ENCODE results near the gene RGMA.

RGMA gene

GRCh38 chr15:92989470-92989869 lies 99.5 kb downstream of the RGMA start:
- TF ChIP-seq, protein P1, sequence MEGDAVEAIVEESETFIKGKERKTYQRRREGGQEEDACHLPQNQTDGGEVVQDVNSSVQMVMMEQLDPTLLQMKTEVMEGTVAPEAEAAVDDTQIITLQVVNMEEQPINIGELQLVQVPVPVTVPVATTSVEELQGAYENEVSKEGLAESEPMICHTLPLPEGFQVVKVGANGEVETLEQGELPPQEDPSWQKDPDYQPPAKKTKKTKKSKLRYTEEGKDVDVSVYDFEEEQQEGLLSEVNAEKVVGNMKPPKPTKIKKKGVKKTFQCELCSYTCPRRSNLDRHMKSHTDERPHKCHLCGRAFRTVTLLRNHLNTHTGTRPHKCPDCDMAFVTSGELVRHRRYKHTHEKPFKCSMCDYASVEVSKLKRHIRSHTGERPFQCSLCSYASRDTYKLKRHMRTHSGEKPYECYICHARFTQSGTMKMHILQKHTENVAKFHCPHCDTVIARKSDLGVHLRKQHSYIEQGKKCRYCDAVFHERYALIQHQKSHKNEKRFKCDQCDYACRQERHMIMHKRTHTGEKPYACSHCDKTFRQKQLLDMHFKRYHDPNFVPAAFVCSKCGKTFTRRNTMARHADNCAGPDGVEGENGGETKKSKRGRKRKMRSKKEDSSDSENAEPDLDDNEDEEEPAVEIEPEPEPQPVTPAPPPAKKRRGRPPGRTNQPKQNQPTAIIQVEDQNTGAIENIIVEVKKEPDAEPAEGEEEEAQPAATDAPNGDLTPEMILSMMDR (conservative IDR thresholded peaks at IDR 0.05; ENCODE audit: low read depth, low read length), result no peak
- DNase-seq (ENCODE audit: low read depth), result no peak
- no peak overlapping the region for H3K4me3 ChIP-seq (ENCODE audit: low read depth, low read length)
